Activated CD4-positive, alpha-beta T cell treated with anti-CD3 and anti-CD28 coated beads, Interleukin-2, Interleukin-4, amounts not matched to agents 100 ng/mL and 50 ng/mL, durations not matched to agents 16 hours and 8 hours (primary cell): Measurements from ENCODE around the gene TCERG1L.

ENCODE experiments used
- DNase-seq: peaks from one replicate; pipeline ENCODE4 v3.0.0-alpha.2; 2020; ENCODE audit warnings: low spot score

The TCERG1L gene

GRCh38 chr10:131226446-131227162 is 84.9 kb downstream of the TCERG1L start:
- no peak for DNase-seq

- DNase-seq: no peak
These were observed 87.4 kb downstream of the TCERG1L start for GRCh38 chr10:131224106-131224505.

GRCh38 chr10:131223422-131223821 is 88.1 kb downstream of the TCERG1L start:
- DNase-seq: no peak

GRCh38 chr10:131222986-131223385 is 88.5 kb downstream of the TCERG1L start:
- DNase-seq: no peak

GRCh38 chr10:131221632-131222277 is 89.8 kb downstream of the TCERG1L start:
- no peak for DNase-seq

- DNase-seq: no peak
These were observed 90.8 kb downstream of the TCERG1L start for GRCh38 chr10:131220601-131221171.

- no peak for DNase-seq
These were observed 91.5 kb downstream of the TCERG1L start for GRCh38 chr10:131219955-131220489.

GRCh38 chr10:131219584-131219886 is 92.0 kb downstream of the TCERG1L start:
- no peak for DNase-seq

GRCh38 chr10:131218811-131219583 is 92.5 kb downstream of the TCERG1L start:
- DNase-seq: no peak

GRCh38 chr10:131216681-131217230 is 94.8 kb downstream of the TCERG1L start:
- no peak for DNase-seq

GRCh38 chr10:131215776-131216175 is 95.7 kb downstream of the TCERG1L start:
- DNase-seq: no peak

- no peak for DNase-seq
These were observed 96.8 kb downstream of the TCERG1L start for GRCh38 chr10:131214521-131215244.

- no peak for DNase-seq
These were observed 97.6 kb downstream of the TCERG1L start for GRCh38 chr10:131213741-131214505.

- no peak for DNase-seq
These were observed 98.7 kb downstream of the TCERG1L start for GRCh38 chr10:131212763-131213325.

- DNase-seq: no peak
These were observed 99.4 kb downstream of the TCERG1L start for GRCh38 chr10:131211965-131212619.

GRCh38 chr10:131211559-131211958 is 100.0 kb downstream of the TCERG1L start:
- no peak for DNase-seq

- no peak for DNase-seq
These were observed 100.4 kb downstream of the TCERG1L start for GRCh38 chr10:131211146-131211545.

GRCh38 chr10:131210181-131210580 is 101.3 kb downstream of the TCERG1L start:
- DNase-seq: no peak

- DNase-seq: no peak
These were observed 103.7 kb downstream of the TCERG1L start for GRCh38 chr10:131207584-131208532.
